Esophagus muscularis mucosa (tissue), 4 donors: ENCODE results near the gene PIGU. TPM values are rescaled to one million over a fixed set of nuclear protein-coding genes. Genes with fewer than 3 reads are reported as not detected.
A peak's percentile ranks its signal among the peaks of the same experiment; 100 is the strongest.
"Not testable (repeated sequence)": the region's sequence is repeated elsewhere in the genome, so short reads cannot be mapped to it uniquely, and the experiment has no call there.

Experiments used
- DNase-seq: peaks from one replicate; pipeline ENCODE4 v3.0.0-alpha.2; 2017; ENCODE audit errors: extremely low spot score
- H3K27ac ChIP-seq, 4 donors: fragments of 200-600 bp; sonication (generic); replicated peaks in 1 of 4; 1 replicate in 3 of 4; 2 replicates in 1 of 4; pipeline ENCODE4 v1.5.1; 2016 to 2019; ENCODE audit warnings: mild to moderate bottlenecking in 1 of 4
- H3K27me3 ChIP-seq, 4 donors: fragments of 200-600 bp; sonication (generic); one replicate each; pipeline versions ENCODE4 v1.5.1 to v1.6.0; 2016 to 2019
- H3K36me3 ChIP-seq, 4 donors: fragments of 200-600 bp; sonication (generic); one replicate each; pipeline ENCODE4 v1.5.1; 2016 to 2019
- H3K4me1 ChIP-seq, 4 donors: fragments of 200-600 bp; sonication (generic); one replicate each; pipeline ENCODE4 v1.5.1; 2016 to 2019
- H3K4me3 ChIP-seq, 4 donors: fragments of 200-600 bp; sonication (generic); 1 replicate in 2 of 4; 2 replicates in 2 of 4; pipeline ENCODE4 v1.5.1; 2016 to 2019; ENCODE audit warnings: mild to moderate bottlenecking in 4 of 4, moderate library complexity in 1 of 4
- H3K9me3 ChIP-seq, 4 donors: fragments of 200-600 bp; sonication (generic); 1 replicate in 3 of 4; 2 replicates in 1 of 4; pipeline ENCODE4 v1.5.1; 2016 to 2019
- EP300 ChIP-seq: sonication (generic); formaldehyde crosslinking; IDR thresholded peaks from one replicate; pipeline ENCODE4 v1.6.1; 2017; ENCODE audit warnings: antibody characterized with exemption
- POLR2A ChIP-seq: fragments of 450-650 bp; IDR thresholded peaks from one replicate; pipeline ENCODE4 v1.6.1; 2017; ENCODE audit warnings: antibody characterized with exemption, moderate library complexity, mild to moderate bottlenecking, low read depth
- POLR2AphosphoS5 ChIP-seq, 2 donors: sonication (generic); formaldehyde crosslinking; IDR thresholded peaks; one replicate each; pipeline ENCODE4 v1.6.1; 2017; ENCODE audit warnings: antibody characterized with exemption in 2 of 2
- WGBS: methylation state at CpG from one replicate; pipeline ENCODE4 v1.1.5; 2018; 5-methylcytosine and 5-hydroxymethylcytosine counted together
- intact Hi-C: fragments of 100-400 bp; cut with DNase I; formaldehyde crosslinking; loops from one replicate; pipeline ENCODE4 v1.15.1; 2023
- total RNA-seq, 4 donors: library from RNA; depleted of rRNA; stranded (reverse); fragments of >200 nt; gene quantifications; one replicate each; pipeline versions ENCODE4 v1.1.0 to v1.2.1, GENCODE V29; 2016
- TF ChIP-seq, protein P1 (sequence below), 3 experiments: fragments of 200-600 bp in 2 of 3; fragments of 450-650 bp in 1 of 3; sonication (generic) in 2 of 3; IDR thresholded peaks; one replicate each; pipeline ENCODE4 v1.5.1; 2017 to 2019; ENCODE audit warnings: antibody characterized with exemption in 3 of 3, mild to moderate bottlenecking in 2 of 3, moderate library complexity in 1 of 3

Gene PIGU
- total RNA-seq, 4 donors from 2014 or later, result 9.1 to 10.8 (median 9.5) TPM

DNA sequence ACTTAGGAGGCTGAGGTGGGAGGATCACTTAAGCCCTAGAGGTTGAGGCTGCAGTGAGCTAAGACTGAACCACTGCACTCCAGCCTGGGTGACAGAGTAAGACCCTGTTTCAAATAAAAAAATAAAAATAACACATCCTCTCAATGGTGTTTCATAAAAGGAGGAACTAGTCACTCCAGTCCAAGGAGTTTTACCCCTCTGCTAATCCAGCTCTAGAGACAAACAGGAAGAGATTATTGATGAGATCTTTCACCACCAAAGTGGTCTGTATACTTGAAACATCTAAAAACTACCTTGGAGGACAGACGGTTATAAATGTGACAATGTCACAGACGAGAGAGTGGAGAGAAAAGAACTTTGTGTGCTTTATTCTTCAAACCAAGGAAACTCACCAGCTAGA, 58.2 kb downstream of the PIGU start:
- Histone ChIP-seq H3K4me3 (no peak overlapping the region), H3K27ac (no peak overlapping the region), H3K36me3 (peaks cover 3 to 68% (median 16%) of the 10 kb centered on the region in 4 donors), H3K9me3 (no peaks in the 10 kb centered on the region), H3K27me3 (no peaks in the 10 kb centered on the region), H3K4me1 (peaks cover 0 to 7% (median 0%) of the 10 kb centered on the region in 4 donors)
- WGBS, result 86% methylated on average over 2 of the region's 2 CpGs
- intact Hi-C loops, result no loop called here
- no peak for DNase-seq
- TF ChIP-seq, protein P1, sequence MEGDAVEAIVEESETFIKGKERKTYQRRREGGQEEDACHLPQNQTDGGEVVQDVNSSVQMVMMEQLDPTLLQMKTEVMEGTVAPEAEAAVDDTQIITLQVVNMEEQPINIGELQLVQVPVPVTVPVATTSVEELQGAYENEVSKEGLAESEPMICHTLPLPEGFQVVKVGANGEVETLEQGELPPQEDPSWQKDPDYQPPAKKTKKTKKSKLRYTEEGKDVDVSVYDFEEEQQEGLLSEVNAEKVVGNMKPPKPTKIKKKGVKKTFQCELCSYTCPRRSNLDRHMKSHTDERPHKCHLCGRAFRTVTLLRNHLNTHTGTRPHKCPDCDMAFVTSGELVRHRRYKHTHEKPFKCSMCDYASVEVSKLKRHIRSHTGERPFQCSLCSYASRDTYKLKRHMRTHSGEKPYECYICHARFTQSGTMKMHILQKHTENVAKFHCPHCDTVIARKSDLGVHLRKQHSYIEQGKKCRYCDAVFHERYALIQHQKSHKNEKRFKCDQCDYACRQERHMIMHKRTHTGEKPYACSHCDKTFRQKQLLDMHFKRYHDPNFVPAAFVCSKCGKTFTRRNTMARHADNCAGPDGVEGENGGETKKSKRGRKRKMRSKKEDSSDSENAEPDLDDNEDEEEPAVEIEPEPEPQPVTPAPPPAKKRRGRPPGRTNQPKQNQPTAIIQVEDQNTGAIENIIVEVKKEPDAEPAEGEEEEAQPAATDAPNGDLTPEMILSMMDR (IDR thresholded peaks at IDR 0.05), result no peak
- TF ChIP-seq POLR2A (no peak), EP300 (no peak), POLR2AphosphoS5 (IDR thresholded peaks at IDR 0.05) (no peak)

DNA sequence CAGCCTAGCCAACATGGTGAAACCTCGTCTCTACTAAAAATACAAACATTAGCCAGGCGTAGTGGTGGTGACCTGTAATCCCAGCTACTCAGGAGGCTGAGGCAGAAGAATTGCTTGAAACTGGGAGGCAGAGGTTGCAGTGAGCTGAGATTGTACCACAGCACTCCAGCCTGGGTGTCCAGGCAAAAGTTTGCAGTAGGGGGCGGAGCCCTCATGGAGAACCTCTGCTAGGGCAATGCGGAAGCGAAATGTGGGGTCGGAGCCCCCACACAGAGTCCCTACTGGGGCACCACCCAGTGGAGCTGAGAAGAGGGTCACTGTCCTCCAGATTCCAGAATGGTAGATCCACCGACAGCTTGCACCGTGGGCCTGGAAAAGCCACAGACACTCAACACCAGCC, 60.0 kb downstream of the PIGU start:
- 97% methylated on average over 8 of the region's 8 CpGs for WGBS
- H3K27ac ChIP-seq, H3K4me3 ChIP-seq, H3K9me3 ChIP-seq, intact Hi-C loops, H3K27me3 ChIP-seq, H3K4me1 ChIP-seq: not testable (repeated sequence)
- H3K36me3 ChIP-seq, result peaks cover 3 to 57% (median 16%) of the 10 kb centered on the region in 4 donors
- DNase-seq, result peak; percentile 21

DNA sequence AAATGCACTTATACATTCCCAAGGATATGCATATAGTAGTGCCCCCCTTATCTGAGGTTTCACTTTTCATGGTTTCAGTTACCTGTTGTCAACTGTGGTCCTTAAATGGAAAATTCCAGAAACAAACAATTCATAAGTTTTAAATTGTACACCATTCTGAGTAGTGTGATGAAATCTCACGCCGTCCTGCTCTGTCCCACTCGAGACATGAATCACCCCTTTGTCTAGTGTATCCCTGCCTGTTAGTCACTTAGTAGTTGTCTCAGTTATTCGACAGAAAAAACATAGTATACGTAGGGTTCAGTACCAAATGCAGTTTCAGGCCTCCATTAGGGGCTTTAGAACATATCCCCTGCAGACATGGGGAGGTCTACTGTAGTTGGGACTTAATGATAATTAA, 61.4 kb downstream of the PIGU start:
- no peaks in the 10 kb centered on the region for H3K9me3 ChIP-seq
- no peaks in the 10 kb centered on the region for H3K27me3 ChIP-seq
- no peak overlapping the region for H3K4me3 ChIP-seq
- H3K27ac ChIP-seq, result no peak overlapping the region
- TF ChIP-seq, protein P1 (IDR thresholded peaks at IDR 0.05), result no peak
- TF ChIP-seq POLR2AphosphoS5 (IDR thresholded peaks at IDR 0.05) (no peak), POLR2A (no peak), EP300 (no peak)
- DNase-seq, result peak; percentile 37
- intact Hi-C loops, result no loop called here
- H3K36me3 ChIP-seq, result peaks cover 3 to 48% (median 14%) of the 10 kb centered on the region in 4 donors
- H3K4me1 ChIP-seq, result peaks cover 0 to 5% (median 0%) of the 10 kb centered on the region in 4 donors
- WGBS, result 84% methylated on average over 5 of the region's 5 CpGs

DNA sequence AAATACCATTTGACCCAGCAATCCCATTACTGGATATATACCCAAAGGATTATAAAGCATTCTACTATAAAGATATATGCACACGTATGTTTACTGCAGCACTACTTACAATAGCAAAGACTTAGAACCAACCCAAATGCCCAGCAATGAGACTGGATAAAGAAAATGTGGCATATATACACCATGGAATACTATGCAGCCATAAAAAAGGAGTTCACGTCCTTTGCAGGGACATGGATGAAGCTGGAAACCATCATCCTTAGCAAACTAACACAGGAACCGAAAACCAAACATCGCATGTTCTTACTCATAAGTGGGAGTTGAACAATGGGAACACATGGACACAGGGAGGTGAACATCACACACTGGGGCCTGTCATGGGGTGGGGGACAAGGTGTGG, 64.9 kb downstream of the PIGU start:
- 95% methylated on average over 4 of the region's 4 CpGs for WGBS
- peaks cover 3 to 29% (median 11%) of the 10 kb centered on the region in 4 donors for H3K36me3 ChIP-seq
- H3K27me3 ChIP-seq, H3K4me1 ChIP-seq, H3K4me3 ChIP-seq, DNase-seq, H3K9me3 ChIP-seq, intact Hi-C loops, H3K27ac ChIP-seq: not testable (repeated sequence)

DNA sequence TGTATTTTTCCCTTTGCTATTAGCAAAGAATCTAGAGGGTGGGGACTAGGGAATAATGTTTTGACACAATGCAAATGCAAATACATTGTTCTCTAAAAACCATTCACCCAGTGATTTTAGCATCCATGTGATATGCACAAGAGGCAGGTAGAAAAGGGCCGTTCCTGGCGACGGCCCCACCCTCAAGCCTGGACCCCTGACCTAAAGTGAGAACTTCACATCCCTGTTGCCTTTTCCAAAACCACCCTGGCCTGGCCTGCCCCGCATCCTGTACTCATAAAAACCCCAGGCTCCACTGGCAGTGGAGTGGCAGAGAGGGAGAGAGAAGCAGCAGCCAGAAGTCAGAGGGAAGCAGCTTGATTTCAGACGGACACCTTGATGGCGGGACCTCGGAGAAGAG, 69.8 kb downstream of the PIGU start:
- DNase-seq, result no peak
- WGBS, result 95% methylated on average over 7 of the region's 7 CpGs
- intact Hi-C loops, result no loop called here

DNA sequence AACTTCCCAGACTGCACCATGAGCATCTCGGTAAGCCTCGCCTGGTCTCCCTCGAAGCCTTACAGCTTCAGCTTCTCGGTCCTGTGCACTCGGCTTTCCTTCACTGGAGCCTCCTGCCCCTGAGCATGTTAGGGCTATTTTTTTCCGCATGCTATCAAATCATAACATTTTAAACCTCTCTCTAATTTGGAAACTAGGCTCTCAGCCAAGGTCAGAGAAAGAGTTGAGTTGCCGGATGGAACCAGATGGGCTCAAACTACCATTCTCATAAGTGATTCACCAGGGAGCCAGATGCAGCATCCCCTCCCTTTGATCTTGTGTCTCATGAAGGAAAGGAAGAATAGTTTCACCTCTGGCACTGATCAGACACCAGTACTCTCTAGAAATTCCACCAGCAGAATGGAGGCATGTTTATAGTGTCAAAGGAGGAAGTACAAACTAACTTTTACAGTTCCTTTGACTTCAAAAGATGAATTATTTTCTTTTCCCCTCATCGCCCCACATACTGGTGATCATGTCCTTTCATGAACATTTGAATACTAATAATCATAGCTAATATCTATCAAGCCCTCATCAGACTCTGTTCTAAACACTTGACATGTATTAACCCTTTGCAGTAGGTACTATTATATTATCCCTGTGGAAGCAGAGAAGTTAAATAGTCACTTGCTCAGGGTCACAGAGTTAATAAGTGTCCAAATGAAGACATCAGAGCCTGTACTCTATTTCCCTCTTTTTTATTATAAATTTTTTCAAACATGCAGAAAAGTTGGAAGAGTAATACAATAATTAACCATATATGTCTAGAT, 71.7 kb downstream of the PIGU start:
- no peaks in the 10 kb centered on the region for H3K27me3 ChIP-seq
- DNase-seq, result no peak
- intact Hi-C loops, result no loop called here
- TF ChIP-seq POLR2AphosphoS5 (IDR thresholded peaks at IDR 0.05), result peak in 1 of 2 donors; percentile 17
- TF ChIP-seq EP300, result no peak
- WGBS, result 37% methylated on average over 8 of the region's 8 CpGs
- no peaks in the 10 kb centered on the region for H3K36me3 ChIP-seq
- H3K27ac ChIP-seq, result peak overlapping the region; percentile 61 to 78 (median 70)
- H3K4me1 ChIP-seq, result peaks cover 25 to 38% (median 36%) of the 10 kb centered on the region in 4 donors
- peak overlapping the region in 2 of 4 donors; percentile 3 to 27 for H3K4me3 ChIP-seq
- no peaks in the 10 kb centered on the region for H3K9me3 ChIP-seq

More for the DNA sequence above, 69.8 kb downstream of the PIGU start:
- H3K4me1 ChIP-seq, result peaks cover 15 to 22% (median 19%) of the 10 kb centered on the region in 4 donors
- no peaks in the 10 kb centered on the region for H3K36me3 ChIP-seq
- H3K4me3 ChIP-seq, result no peak overlapping the region
- no peaks in the 10 kb centered on the region for H3K9me3 ChIP-seq
- no peak overlapping the region for H3K27ac ChIP-seq
- no peak for TF ChIP-seq EP300
- H3K27me3 ChIP-seq, result no peaks in the 10 kb centered on the region
